HepG2 (cell line): ENCODE results near the gene C1orf74. TPM values are rescaled to one million over a fixed set of nuclear protein-coding genes. Genes with fewer than 3 reads are reported as not detected.

Experiments
- BORCS8-MEF2B ChIP-seq: sonication (generic); formaldehyde crosslinking; IDR thresholded peaks from 2 replicates; pipeline ENCODE4 v1.8.0; 2022; ENCODE audit warnings: mild to moderate bottlenecking, missing genetic modification reagents
- ESRRA ChIP-seq: sonication (generic); formaldehyde crosslinking; IDR thresholded peaks from 2 replicates; pipeline ENCODE4 v1.5.1; 2020; ENCODE audit warnings: mild to moderate bottlenecking, low read depth, missing genetic modification reagents
- FOXK2 ChIP-seq: fragments of 450-650 bp; IDR thresholded peaks from 2 replicates; pipeline ENCODE4 v1.6.1; 2016
- GATAD2A ChIP-seq: IDR thresholded peaks from 2 replicates; pipeline ENCODE4 v1.6.1; 2016
- JUNB ChIP-seq: sonication (generic); formaldehyde crosslinking; IDR thresholded peaks from 2 replicates; pipeline ENCODE4 v1.8.0; 2022; ENCODE audit warnings: missing genetic modification reagents, mild to moderate bottlenecking, borderline replicate concordance
- KDM2A ChIP-seq: sonication (generic); formaldehyde crosslinking; IDR thresholded peaks from 2 replicates; pipeline ENCODE4 v1.4.0; 2020; ENCODE audit warnings: low read depth, missing genetic modification reagents, borderline replicate concordance
- NAIF1 ChIP-seq: sonication (generic); formaldehyde crosslinking; IDR thresholded peaks from 2 replicates; pipeline ENCODE4 v1.5.0; 2020; ENCODE audit warnings: mild to moderate bottlenecking, missing genetic modification reagents, borderline replicate concordance
- NFE2 ChIP-seq: sonication (generic); formaldehyde crosslinking; IDR thresholded peaks from 2 replicates; pipeline ENCODE4 v1.4.0; 2020; ENCODE audit warnings: missing genetic modification reagents
- NR2C2 ChIP-seq: sonication (generic); formaldehyde crosslinking; IDR thresholded peaks from 2 replicates; pipeline ENCODE4 v1.4.0; 2020; ENCODE audit warnings: missing genetic modification reagents, mild to moderate bottlenecking, moderate library complexity, borderline replicate concordance
- PAF1 ChIP-seq: IDR thresholded peaks from 2 replicates; pipeline ENCODE4 v1.6.1; 2016; ENCODE audit warnings: missing genetic modification reagents, missing compliant biosample characterization
- PRMT3 ChIP-seq: sonication (generic); formaldehyde crosslinking; IDR thresholded peaks from 2 replicates; pipeline ENCODE4 v1.8.1; 2022; ENCODE audit warnings: low read depth, mild to moderate bottlenecking, moderate library complexity, missing genetic modification reagents, borderline replicate concordance
- REXO4 ChIP-seq: sonication (generic); formaldehyde crosslinking; IDR thresholded peaks from 2 replicates; pipeline ENCODE4 v1.8.0; 2022; ENCODE audit warnings: missing genetic modification reagents, mild to moderate bottlenecking, borderline replicate concordance
- SIX1 ChIP-seq: sonication (generic); formaldehyde crosslinking; IDR thresholded peaks from 2 replicates; pipeline ENCODE4 v1.4.0; 2020; ENCODE audit warnings: missing genetic modification reagents, borderline replicate concordance
- SP4 ChIP-seq: sonication (generic); formaldehyde crosslinking; IDR thresholded peaks from 2 replicates; pipeline ENCODE4 v1.8.1; 2023; ENCODE audit warnings: mild to moderate bottlenecking, missing genetic modification reagents
- U2AF1 ChIP-seq: fragments of 200-400 bp; formaldehyde crosslinking; optimal IDR thresholded peaks from 2 replicates; pipeline ENCODE3; 2017; ENCODE audit warnings: mild to moderate bottlenecking, low read depth, low read length
- ZFP82 ChIP-seq: sonication (generic); formaldehyde crosslinking; IDR thresholded peaks from 2 replicates; pipeline ENCODE4 v1.5.1; 2020; ENCODE audit warnings: mild to moderate bottlenecking, missing genetic modification reagents, borderline replicate concordance
- ZNF121 ChIP-seq: sonication (generic); formaldehyde crosslinking; IDR thresholded peaks from 2 replicates; pipeline ENCODE4 v1.5.0; 2020; ENCODE audit warnings: mild to moderate bottlenecking, missing genetic modification reagents
- ZNF562 ChIP-seq: sonication (generic); formaldehyde crosslinking; IDR thresholded peaks from 2 replicates; pipeline ENCODE4 v1.8.0; 2022; ENCODE audit warnings: missing genetic modification reagents, borderline replicate concordance
- ZNF7 ChIP-seq: IDR thresholded peaks from 2 replicates; pipeline ENCODE4 v1.6.1; 2016; ENCODE audit warnings: missing biosample characterization, missing genetic modification reagents
- polyA plus RNA-seq, 8 experiments: library from polyadenylated mRNA; depleted of rRNA in 3 of 8; stranded (reverse) in 7 of 8; unstranded in 1 of 8; fragments of >200 nt; fragmentation: Illumina TruSeq in 4 of 8; extraction: Trizol in 4 of 8; gene quantifications; 2 replicates each; pipeline versions ENCODE4 v1.2.1 to v1.2.3, GENCODE V29; 2011 to 2016; ENCODE audit warnings: low read depth in 4 of 8, missing spikeins in 1 of 8, mixed read lengths in 1 of 8; ENCODE audit not compliant: insufficient read depth in 1 of 8
- total RNA-seq, 5 experiments: library from RNA; depleted of rRNA; stranded (reverse); fragments of >200 nt; fragmentation: Illumina TruSeq; extraction: Trizol; gene quantifications; 2 replicates each; pipeline ENCODE4 v1.2.3, GENCODE V29; 2016; ENCODE audit warnings: low read depth in 1 of 5
- TF ChIP-seq, protein P1 (sequence below): sonication (generic); formaldehyde crosslinking; IDR thresholded peaks from 2 replicates; pipeline ENCODE4 v1.4.0; 2020; ENCODE audit warnings: low read depth, mild to moderate bottlenecking, missing genetic modification reagents
- TF ChIP-seq, protein P2 (sequence below), 2 experiments: fragments of 450-650 bp in 1 of 2; sonication (generic) in 1 of 2; formaldehyde crosslinking in 1 of 2; IDR thresholded peaks; 2 replicates each; pipeline versions ENCODE4 v1.6.1 to v1.8.0; 2016 to 2022; ENCODE audit warnings: antibody characterized with exemption in 1 of 2, mild to moderate bottlenecking in 1 of 2, missing genetic modification reagents in 1 of 2

The C1orf74 gene
- total and polyA plus RNA-seq, 2 of the 13 experiments (the other 11 are each of a cell fraction or from before 2014, with no cell fraction given), result 0.33 to 0.71 TPM

DNA sequence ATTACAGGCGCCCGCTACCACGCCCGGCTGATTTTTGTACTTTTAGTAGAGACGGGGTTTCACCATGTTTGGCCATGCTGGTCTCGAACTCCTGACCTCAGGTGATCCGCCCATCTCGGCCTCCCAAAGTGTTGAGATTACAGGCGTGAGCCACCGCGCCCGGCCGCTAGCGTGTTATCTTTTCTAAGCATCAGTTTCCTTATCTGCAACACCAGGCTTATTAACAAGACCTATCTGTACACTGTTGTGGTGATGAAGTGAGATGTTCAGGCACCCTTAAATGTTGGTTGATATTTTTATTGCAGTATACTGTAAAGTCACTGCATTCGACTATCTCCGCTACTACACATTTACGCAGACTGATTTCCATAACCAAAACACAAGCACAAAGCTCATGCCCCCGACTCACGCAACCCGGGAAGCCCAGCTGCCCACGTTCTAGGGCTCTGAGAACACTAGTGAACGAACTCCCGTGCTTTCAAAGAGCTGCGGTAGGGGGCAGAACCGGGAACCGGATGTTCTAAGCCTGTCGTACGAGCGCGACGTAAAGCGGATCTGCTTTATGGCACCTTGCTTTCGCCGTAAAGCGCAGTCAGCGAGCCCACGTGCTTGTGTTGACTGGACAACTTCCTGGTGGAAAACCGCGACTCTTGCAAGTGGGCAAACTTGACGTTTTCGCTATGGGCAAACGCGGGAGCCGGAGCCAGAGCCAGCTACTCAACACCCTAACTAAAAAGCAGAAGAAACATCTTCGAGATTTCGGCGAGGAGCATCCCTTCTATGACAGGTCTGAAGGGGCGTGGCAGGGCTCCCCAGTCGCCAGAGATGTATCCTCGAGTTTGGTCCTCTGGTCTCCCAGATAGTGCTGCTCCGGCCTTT lies 43.3 kb upstream of the C1orf74 start, which contains the start of gene UTP25 (continued):
- TF ChIP-seq KDM2A (CRISPR knock-in tag), result peak; percentile 87; the same call in 1 of the 2 replicates
- TF ChIP-seq NFE2 (CRISPR knock-in tag), result no peak
- TF ChIP-seq, protein P1, sequence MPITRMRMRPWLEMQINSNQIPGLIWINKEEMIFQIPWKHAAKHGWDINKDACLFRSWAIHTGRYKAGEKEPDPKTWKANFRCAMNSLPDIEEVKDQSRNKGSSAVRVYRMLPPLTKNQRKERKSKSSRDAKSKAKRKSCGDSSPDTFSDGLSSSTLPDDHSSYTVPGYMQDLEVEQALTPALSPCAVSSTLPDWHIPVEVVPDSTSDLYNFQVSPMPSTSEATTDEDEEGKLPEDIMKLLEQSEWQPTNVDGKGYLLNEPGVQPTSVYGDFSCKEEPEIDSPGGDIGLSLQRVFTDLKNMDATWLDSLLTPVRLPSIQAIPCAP (CRISPR knock-in tag), result no peak
- no peak for TF ChIP-seq ZNF121 (CRISPR knock-in tag)
- no peak for TF ChIP-seq NAIF1
- TF ChIP-seq BORCS8-MEF2B, result peak; percentile 17; the same call in 1 of the 2 replicates
- TF ChIP-seq FOXK2, result peak; percentile 96
- peak; percentile 70 for TF ChIP-seq GATAD2A (CRISPR knock-in tag)
- TF ChIP-seq JUNB (CRISPR knock-in tag), result no peak
- no peak for TF ChIP-seq PAF1 (CRISPR knock-in tag)
- TF ChIP-seq REXO4 (CRISPR knock-in tag), result no peak
- TF ChIP-seq U2AF1, result no peak
- no peak for TF ChIP-seq ESRRA (CRISPR knock-in tag)
- TF ChIP-seq, protein P2, sequence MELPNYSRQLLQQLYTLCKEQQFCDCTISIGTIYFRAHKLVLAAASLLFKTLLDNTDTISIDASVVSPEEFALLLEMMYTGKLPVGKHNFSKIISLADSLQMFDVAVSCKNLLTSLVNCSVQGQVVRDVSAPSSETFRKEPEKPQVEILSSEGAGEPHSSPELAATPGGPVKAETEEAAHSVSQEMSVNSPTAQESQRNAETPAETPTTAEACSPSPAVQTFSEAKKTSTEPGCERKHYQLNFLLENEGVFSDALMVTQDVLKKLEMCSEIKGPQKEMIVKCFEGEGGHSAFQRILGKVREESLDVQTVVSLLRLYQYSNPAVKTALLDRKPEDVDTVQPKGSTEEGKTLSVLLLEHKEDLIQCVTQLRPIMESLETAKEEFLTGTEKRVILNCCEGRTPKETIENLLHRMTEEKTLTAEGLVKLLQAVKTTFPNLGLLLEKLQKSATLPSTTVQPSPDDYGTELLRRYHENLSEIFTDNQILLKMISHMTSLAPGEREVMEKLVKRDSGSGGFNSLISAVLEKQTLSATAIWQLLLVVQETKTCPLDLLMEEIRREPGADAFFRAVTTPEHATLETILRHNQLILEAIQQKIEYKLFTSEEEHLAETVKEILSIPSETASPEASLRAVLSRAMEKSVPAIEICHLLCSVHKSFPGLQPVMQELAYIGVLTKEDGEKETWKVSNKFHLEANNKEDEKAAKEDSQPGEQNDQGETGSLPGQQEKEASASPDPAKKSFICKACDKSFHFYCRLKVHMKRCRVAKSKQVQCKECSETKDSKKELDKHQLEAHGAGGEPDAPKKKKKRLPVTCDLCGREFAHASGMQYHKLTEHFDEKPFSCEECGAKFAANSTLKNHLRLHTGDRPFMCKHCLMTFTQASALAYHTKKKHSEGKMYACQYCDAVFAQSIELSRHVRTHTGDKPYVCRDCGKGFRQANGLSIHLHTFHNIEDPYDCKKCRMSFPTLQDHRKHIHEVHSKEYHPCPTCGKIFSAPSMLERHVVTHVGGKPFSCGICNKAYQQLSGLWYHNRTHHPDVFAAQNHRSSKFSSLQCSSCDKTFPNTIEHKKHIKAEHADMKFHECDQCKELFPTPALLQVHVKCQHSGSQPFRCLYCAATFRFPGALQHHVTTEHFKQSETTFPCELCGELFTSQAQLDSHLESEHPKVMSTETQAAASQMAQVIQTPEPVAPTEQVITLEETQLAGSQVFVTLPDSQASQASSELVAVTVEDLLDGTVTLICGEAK (IDR thresholded peaks at IDR 0.05), result no peak
- TF ChIP-seq, protein P2 (CRISPR knock-in tag; IDR thresholded peaks at IDR 0.05), result no peak; the same call in 1 of the 2 replicates
- no peak for TF ChIP-seq ZFP82 (CRISPR knock-in tag)
- no peak for TF ChIP-seq SIX1 (CRISPR knock-in tag)
- peak; percentile 67 for TF ChIP-seq NR2C2
- no peak for TF ChIP-seq ZNF7
- TF ChIP-seq ZNF562 (CRISPR knock-in tag), result no peak
- no peak; the same call in 1 of the 2 replicates for TF ChIP-seq SP4
- TF ChIP-seq PRMT3 (CRISPR knock-in tag), result no peak
